Purkinje cell (primary cell): ENCODE measurements around the gene CHM. TPM values are rescaled to one million over a fixed set of nuclear protein-coding genes. Genes with fewer than 3 reads are reported as not detected.

Experiments
- polyA plus RNA-seq: library from polyadenylated mRNA; unstranded; fragments of >200 nt; fragmentation: Nextera tagmentation; gene quantifications from 2 replicates; pipeline ENCODE4 v1.2.1, GENCODE V29; 2014

CHM gene
- polyA plus RNA-seq = 104 and 117 TPM in 2 replicates

DNA sequence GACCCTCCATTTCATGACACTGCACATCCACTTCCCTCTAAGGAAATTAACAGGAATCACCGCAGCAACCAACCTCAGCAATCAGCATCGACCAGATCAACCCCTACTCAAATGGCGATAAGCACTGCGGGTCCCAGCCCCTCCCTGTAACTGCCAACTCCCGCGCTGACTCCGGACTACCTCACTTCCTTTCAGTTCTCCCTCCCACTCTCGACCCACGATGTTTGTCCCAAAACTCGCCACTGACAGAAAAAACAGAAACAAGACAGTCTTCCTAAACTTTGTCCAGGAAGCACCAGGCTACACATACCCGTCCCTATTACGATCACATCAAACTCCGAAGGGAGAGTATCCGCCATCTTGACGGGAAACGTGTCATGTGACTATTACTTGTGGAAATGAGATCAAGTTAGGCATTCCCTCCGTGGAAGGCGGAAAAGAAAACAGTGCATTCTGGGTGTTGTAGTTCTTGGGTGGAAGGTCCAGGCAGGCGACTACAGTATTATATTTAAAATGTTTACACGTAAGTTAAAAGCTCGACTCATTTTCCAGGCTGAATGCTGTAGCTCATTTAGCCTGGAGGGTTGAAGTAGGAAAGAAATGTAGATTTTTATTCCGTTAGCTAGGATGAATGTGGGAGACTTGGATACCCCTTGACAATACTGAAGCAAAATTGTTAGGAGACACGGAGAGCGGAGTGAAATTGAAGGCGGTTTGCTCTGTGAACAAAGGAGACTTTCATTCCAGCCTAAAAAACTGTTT lies at the start of gene CHM:
Gene CHM (minus strand): TSS at position 385 of the 762 bp plus-strand sequence. CDS start 26 bp downstream, at position 359.

Other genes starting within 250 kb of the CHM start
- gene DACH2, start 100.9 kb upstream of the CHM start, polyA plus RNA-seq = 0.22 and 1.7 TPM in 2 replicates